HG03457 (cell line): ENCODE results near the gene CALD1.

Experiments
- ATAC-seq: cut with Tn5 transposase; IDR thresholded peaks from one replicate; pipeline ENCODE4 v1.9.1; 2021; ENCODE audit warnings: moderate number of reproducible peaks; ENCODE audit not compliant: unreplicated experiment

CALD1 gene, protein sequence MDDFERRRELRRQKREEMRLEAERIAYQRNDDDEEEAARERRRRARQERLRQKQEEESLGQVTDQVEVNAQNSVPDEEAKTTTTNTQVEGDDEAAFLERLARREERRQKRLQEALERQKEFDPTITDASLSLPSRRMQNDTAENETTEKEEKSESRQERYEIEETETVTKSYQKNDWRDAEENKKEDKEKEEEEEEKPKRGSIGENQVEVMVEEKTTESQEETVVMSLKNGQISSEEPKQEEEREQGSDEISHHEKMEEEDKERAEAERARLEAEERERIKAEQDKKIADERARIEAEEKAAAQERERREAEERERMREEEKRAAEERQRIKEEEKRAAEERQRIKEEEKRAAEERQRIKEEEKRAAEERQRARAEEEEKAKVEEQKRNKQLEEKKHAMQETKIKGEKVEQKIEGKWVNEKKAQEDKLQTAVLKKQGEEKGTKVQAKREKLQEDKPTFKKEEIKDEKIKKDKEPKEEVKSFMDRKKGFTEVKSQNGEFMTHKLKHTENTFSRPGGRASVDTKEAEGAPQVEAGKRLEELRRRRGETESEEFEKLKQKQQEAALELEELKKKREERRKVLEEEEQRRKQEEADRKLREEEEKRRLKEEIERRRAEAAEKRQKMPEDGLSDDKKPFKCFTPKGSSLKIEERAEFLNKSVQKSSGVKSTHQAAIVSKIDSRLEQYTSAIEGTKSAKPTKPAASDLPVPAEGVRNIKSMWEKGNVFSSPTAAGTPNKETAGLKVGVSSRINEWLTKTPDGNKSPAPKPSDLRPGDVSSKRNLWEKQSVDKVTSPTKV

GRCh38 chr7:134778941-134779740, at the start of gene CALD1:
Gene CALD1 (plus strand): TSS chr7:134779634. CDS start chr7:134867734, 88,100 bp downstream.
- ATAC-seq, result no peak

DNA sequence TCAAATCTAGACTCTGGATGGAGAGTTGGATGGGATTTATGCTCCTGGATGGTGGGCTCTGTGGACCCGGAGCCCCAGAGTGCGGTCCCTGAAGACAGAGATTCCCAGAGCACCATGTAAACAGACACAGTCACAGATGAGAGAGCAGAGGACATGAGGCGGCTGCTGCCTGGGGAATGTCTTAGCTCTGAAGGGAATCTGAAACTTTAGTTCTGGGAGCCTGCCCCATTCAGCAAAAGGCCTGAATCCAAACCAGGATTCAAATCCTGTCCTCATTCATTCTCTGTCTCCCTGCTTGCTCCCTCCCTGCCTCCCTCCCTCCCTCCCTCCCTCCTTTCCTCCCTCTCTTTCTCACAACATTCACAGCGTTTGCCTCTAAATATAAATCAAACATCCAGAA, 49.5 kb upstream of the CALD1 start:
- no peak for ATAC-seq

GRCh38 chr7:134730411-134730829, 49.0 kb upstream of the CALD1 start:
- ATAC-seq, result no peak

DNA sequence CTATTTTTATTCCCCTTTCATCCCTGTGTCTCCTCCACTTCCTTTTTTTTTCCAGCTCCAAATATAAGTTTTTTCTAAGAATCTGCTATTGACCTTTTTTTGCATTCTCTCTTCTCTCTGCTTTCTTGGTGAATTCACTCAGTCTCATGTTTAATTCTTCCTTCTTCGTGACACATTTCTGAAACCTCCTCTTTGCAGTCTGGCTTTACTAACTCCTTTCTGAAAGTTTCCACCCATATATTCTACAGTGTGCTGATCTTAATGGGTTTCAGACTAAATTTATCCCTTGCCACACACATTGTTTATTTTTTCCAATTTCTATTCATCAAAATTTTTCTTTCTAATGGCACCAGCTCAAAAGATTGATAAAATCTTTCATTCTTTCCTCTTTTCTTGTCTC, 47.8 kb upstream of the CALD1 start:
- no peak for ATAC-seq

DNA sequence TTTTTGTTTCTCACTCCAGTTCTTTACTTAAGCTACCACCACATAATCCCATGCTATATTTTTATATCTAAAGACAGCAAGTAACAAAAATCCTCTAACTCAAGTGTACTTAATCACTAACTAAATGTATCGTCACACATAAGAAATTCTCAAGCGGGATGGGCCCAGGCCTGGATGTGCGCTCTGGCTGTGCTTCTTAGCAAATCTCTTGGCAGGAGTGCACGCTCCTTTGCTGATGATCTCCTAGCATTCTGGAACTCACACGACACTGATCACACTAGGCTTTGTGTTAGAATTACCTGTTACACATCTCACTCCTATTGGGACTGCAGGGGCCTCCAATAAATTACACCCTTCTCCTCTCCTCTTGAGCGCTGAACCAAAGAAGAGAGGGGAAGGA, 46.7 kb upstream of the CALD1 start:
- no peak for ATAC-seq

DNA sequence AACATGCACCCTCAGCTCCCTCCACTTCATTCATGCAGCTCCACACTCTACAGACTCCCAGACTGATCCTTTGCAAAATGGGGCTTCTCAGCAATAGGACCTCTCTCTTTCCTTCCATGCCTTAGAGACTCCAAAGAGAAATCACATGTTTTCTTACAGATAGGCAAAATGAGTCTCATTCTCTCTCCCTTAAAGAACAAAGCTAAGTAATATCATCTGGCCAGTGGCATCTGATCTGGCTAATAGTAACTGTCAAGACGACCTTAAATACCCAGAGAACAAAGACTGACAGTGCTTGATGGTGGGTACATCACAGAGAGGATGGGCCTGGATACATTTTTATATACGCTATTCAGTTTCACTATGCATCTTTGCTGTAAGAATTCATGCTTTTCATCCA, 43.1 kb upstream of the CALD1 start:
- no peak for ATAC-seq

GRCh38 chr7:134737566-134738345, 41.7 kb upstream of the CALD1 start:
- ATAC-seq, result no peak

DNA sequence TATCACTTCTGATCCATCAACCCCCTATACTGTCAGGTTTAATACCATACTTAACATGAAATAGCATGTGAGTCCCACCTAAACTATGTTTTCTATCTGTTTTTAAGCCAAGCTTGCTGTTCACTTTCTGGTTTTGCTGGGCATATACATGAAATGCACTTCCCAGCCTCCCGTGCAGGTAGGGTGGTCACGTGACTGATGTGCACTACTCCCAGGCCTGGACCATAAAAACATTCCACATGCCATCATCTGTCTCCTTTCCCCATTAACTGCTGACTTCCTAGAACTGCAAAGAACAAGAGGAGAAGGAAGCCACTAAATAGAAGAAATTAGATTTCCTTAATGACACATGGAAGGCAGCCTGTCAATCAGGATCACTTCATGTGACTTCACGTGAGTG, 40.1 kb upstream of the CALD1 start:
- ATAC-seq, result no peak

DNA sequence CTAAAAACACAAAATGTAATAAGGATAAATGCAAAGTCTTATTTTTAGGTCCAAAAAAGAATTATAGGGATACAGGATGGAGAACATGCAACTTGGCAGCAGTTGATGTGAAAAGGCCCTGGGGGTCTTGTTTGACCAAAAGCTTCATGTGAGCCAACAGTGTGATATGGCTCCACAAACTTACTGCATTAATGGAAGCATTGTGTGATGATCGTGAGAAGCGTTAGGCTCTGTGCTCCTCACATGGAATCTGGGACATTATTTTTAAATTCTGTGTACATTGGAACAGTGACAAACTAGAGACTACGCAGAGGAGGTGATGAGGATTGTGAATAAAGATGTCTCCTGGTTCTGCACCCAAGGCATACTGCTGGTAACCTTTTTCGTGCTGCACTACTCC, 39.1 kb upstream of the CALD1 start:
- no peak for ATAC-seq

DNA sequence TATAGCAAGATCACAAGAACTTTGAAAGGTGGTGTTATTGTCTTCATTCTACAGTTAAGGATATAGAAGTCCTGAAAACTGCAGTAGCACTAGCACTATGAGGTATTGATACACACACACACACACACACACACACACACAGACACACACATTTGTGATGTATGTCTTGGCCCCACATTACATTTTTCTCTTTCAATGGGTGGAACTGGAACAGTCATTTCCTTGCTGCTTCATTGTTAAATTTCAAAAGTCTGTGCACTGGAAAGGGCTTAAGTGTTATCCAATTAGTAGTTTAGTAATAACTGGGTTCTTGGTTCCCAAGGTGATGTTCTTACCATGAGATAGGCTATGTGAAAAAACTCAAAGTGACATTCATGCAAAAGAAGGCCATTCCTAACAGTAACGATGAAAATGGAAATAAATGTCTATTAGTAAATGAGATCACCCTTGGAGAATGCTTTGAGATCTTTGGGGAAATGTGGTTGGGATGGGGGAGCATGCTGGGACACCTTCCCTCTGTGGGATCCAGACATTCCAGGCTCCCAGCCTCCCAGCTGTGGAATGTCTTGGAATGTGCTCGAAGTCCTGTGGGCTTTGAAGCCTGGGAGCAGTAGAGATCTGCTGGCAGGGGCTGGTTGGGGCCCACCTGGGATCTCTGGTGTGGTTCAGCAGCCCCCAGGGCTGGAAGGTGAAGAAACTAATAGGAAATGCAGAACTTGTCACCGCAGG, 37.4 kb upstream of the CALD1 start:
- no peak for ATAC-seq

DNA sequence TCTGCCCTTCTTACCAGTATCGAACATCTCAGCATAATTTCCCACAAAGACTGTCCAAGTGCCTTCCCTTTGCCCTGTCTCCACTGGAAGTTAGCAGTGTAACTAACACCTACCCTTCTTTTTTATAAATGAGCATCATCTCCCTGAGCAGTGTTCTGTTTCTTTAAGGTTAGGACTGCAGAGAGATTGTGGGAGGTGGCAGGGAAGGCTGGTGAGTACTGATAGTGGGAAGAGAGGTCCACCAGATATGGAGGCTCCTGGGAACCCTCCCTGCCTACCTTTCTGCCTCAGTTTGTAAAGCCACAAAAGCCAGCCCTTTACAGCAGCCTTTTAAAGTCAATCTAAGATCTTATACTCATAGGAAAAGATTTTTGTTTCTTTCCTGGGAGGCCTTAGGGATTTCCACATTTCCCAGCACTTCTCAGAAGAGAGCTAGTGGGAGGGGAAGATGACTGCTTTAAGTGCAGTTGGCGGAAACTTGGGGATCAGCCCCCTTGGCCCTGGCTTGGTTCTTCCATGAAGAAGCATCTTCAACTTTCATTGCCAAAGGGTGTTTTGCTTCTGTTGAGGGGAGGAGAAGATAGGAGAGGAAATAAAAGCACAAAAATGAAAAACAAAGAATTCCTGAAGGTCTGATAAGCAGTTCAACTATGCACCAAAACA, 36.6 kb upstream of the CALD1 start:
- no peak for ATAC-seq

GRCh38 chr7:134744569-134744968, 34.9 kb upstream of the CALD1 start:
- ATAC-seq, result no peak

- no peak for ATAC-seq
Measured at GRCh38 chr7:134747326-134747725, 32.1 kb upstream of the CALD1 start.

GRCh38 chr7:134750083-134751062, 29.1 kb upstream of the CALD1 start:
- ATAC-seq, result no peak

DNA sequence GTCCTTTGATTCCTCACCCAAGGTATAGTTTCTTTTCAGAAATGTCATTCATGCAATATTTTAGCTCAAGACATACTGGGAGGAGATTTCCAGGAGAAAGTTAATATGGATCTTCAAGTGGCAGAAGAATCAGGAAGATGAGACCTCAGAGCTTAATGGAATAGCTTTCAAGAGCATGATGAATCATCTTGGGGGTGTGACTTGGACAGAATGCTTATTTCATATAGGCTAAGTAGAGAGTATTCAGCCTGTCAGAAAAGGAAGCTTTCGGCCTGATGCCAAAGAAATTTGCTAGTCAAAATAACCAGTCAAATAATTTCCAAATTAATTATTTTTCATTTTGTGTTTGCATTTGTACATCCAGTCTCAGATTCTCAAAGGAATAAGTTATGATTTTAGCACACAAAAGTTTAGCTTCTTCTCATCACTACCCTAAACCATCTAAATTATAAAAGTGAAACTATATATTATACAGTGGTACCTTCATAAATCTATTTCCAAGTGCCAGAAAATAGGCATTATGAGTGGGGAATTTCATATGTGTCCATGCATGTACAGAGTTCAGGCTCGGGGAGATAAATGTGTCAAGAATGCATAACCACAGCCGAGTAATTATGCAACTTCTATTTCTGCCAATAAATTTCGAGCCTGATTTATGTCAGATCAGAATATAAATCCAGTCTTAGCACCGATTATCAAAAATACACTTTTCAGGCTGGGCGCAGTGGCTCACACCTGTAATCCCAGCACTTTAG, 27.3 kb upstream of the CALD1 start:
- no peak for ATAC-seq

DNA sequence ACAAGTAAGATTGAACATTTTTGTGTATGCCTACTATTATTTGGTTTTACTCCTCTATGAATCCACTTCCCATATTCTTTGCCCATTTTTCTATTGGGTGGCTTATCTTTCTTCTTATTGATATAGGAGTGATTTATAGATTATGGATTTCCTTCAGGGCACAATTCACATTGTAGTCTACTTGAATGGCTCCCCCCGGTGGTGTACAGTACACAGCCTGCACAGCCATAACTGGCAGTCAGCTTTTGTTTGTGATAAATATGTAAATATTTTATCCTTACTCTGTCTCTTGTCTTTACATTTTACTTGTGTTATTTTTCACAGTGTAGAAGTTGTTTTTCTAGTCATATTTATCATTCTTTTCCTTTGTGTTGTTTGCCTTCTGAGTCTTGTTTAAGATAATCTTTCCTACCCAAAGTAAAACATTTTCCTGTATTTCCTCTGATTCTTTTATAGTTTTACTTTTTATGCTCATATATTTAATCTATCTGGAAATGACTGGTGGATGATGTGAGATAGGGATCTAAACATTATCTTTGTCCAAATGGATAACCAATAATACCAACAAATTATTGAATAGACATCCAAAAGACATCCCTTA, 23.9 kb upstream of the CALD1 start:
- ATAC-seq, result no peak

GRCh38 chr7:134757938-134758337, 21.5 kb upstream of the CALD1 start:
- no peak for ATAC-seq
